IMR-90 (cell line): ENCODE measurements around the gene AGAP2. TPM values are rescaled to one million over a fixed set of nuclear protein-coding genes. Genes with fewer than 3 reads are reported as not detected.

Experiments used
- ATAC-seq: fragments of 200-7000 bp; cut with Tn5 transposase; 2 replicates; pipeline ENCODE4 v1.9.1; 2020; ENCODE audit warnings: low read depth, mild to moderate bottlenecking, moderate library complexity
- BruUV-seq: library from RNA; stranded (reverse); fragments of 400-500 nt; replicated peaks from 2 replicates; lab custom pipeline; 2021; lab: Mats Ljungman, UMichigan
- CTCF ChIA-PET: fragments of 300-600 bp; formaldehyde crosslinking; extraction: SDS; loops from one replicate; lab custom pipeline; 2021; ENCODE audit warnings: antibody characterized with exemption; lab: Yijun Ruan, JAX
- POLR2A ChIA-PET: fragments of 300-600 bp; sonication (Branson Sonifier 250); formaldehyde crosslinking; loops from one replicate; lab custom pipeline; 2022; ENCODE audit warnings: antibody characterized with exemption; ENCODE audit not compliant: unreplicated experiment; lab: Charles Lee
- DNase-seq: peaks from one replicate; pipeline ENCODE4 v3.0.0; 2013
- H2AFZ ChIP-seq: replicated peaks from 2 replicates; pipeline ENCODE3; 2013; ENCODE audit warnings: low read length, mild to moderate bottlenecking; ENCODE audit not compliant: poor library complexity
- H2AK5ac ChIP-seq: 2 replicates; pipeline ENCODE4 v1.6.1; 2013; ENCODE audit warnings: low read depth, low read length, inconsistent platforms
- H2AK9ac ChIP-seq: replicated peaks from 2 replicates; pipeline ENCODE3; 2013; ENCODE audit warnings: mild to moderate bottlenecking, low read depth, low read length, moderate library complexity; ENCODE audit not compliant: poor library complexity
- H2BK120ac ChIP-seq: 2 replicates; pipeline ENCODE4 v1.6.1; 2013; ENCODE audit warnings: low read depth, low read length, inconsistent platforms
- H2BK15ac ChIP-seq: 3 replicates; pipeline ENCODE4 v1.6.1; 2013; ENCODE audit warnings: low read depth, low read length, inconsistent platforms
- H2BK20ac ChIP-seq: 2 replicates; pipeline ENCODE4 v1.6.1; 2013; ENCODE audit warnings: low read depth, mild to moderate bottlenecking, inconsistent platforms, low read length, moderate library complexity
- H2BK5ac ChIP-seq: 2 replicates; pipeline ENCODE4 v1.6.1; 2013; ENCODE audit warnings: mild to moderate bottlenecking, low read depth, low read length, inconsistent platforms; ENCODE audit not compliant: poor library complexity, severe bottlenecking
- H3K14ac ChIP-seq: replicated peaks from 2 replicates; pipeline ENCODE4 v1.6.1; 2013; ENCODE audit warnings: low read depth, low read length, inconsistent platforms
- H3K18ac ChIP-seq: 2 replicates; pipeline ENCODE4 v1.6.1; 2013; ENCODE audit warnings: low read depth, low read length, control low read depth
- H3K23ac ChIP-seq: 2 replicates; pipeline ENCODE4 v1.6.1; 2013; ENCODE audit warnings: low read depth, low read length, inconsistent platforms
- H3K27ac ChIP-seq: 2 replicates; pipeline ENCODE4 v1.5.1; 2013; ENCODE audit warnings: mild to moderate bottlenecking, control low read depth, low read length; ENCODE audit not compliant: insufficient read depth
- H3K27me3 ChIP-seq: 2 replicates; pipeline ENCODE4 v1.6.1; 2013; ENCODE audit warnings: low read length; ENCODE audit not compliant: control insufficient read depth, insufficient read depth
- H3K36me3 ChIP-seq: 2 replicates; pipeline ENCODE4 v1.6.1; 2013; ENCODE audit warnings: low read length, mixed read lengths; ENCODE audit not compliant: control insufficient read depth, insufficient read depth
- H3K4ac ChIP-seq: 2 replicates; pipeline ENCODE4 v1.6.1; 2013; ENCODE audit warnings: low read depth, low read length, inconsistent platforms
- H3K4me1 ChIP-seq: 2 replicates; pipeline ENCODE4 v1.6.1; 2013; ENCODE audit warnings: low read length, mixed read lengths; ENCODE audit not compliant: control insufficient read depth, insufficient read depth
- H3K4me2 ChIP-seq: 2 replicates; pipeline ENCODE4 v1.6.1; 2013; ENCODE audit warnings: low read depth, mild to moderate bottlenecking, control low read depth, low read length, moderate library complexity
- H3K4me3 ChIP-seq: 2 replicates; pipeline ENCODE4 v1.5.1; 2013; ENCODE audit warnings: low read depth, mild to moderate bottlenecking, control low read depth, low read length, moderate library complexity; ENCODE audit not compliant: insufficient read depth
- H3K56ac ChIP-seq: 2 replicates; pipeline ENCODE4 v1.6.1; 2013; ENCODE audit warnings: low read length, inconsistent platforms; ENCODE audit not compliant: insufficient read depth; ENCODE audit errors: extremely low read depth
- H3K79me1 ChIP-seq, 2 experiments: 2 replicates each; pipeline ENCODE4 v1.6.1; 2013; ENCODE audit warnings: low read length in 2 of 2, inconsistent platforms in 1 of 2, low read depth in 1 of 2
- H3K9ac ChIP-seq: 2 replicates; pipeline ENCODE4 v1.6.1; 2013; ENCODE audit warnings: low read depth, low read length, control low read depth
- H3K9me1 ChIP-seq: 2 replicates; pipeline ENCODE4 v1.6.1; 2013; ENCODE audit warnings: low read length, inconsistent platforms; ENCODE audit not compliant: insufficient read depth
- H3K9me3 ChIP-seq: 2 replicates; pipeline ENCODE4 v1.6.1; 2013; ENCODE audit warnings: low read length; ENCODE audit not compliant: control insufficient read depth, insufficient read depth
- H4K20me1 ChIP-seq: 2 replicates; pipeline ENCODE4 v1.6.1; 2013; ENCODE audit warnings: low read length, inconsistent platforms; ENCODE audit not compliant: insufficient read depth
- H4K5ac ChIP-seq: 2 replicates; pipeline ENCODE4 v1.6.1; 2013; ENCODE audit warnings: mild to moderate bottlenecking, low read depth, low read length, control low read depth
- H4K8ac ChIP-seq, 2 experiments: 2 replicates each; pipeline ENCODE4 v1.6.1; 2013; ENCODE audit warnings: low read depth in 2 of 2, low read length in 2 of 2, control low read depth in 1 of 2, inconsistent platforms in 1 of 2
- H4K91ac ChIP-seq: 2 replicates; pipeline ENCODE4 v1.6.1; 2013; ENCODE audit warnings: low read depth, low read length, inconsistent platforms; ENCODE audit not compliant: insufficient read depth
- BHLHE40 ChIP-seq: fragments of 150-350 bp; IDR thresholded peaks from 2 replicates; pipeline ENCODE4 v1.6.1; 2016; ENCODE audit warnings: mild to moderate bottlenecking, low read depth, low read length
- CEBPB ChIP-seq: IDR thresholded peaks from 2 replicates; pipeline ENCODE4 v1.6.1; 2012; ENCODE audit warnings: low read depth, low read length, improper control_type of control experiment
- CHD1 ChIP-seq: IDR thresholded peaks from 2 replicates; pipeline ENCODE4 v1.6.1; 2012; ENCODE audit warnings: low read depth, low read length, improper control_type of control experiment
- ELK1 ChIP-seq: fragments of 150-350 bp; IDR thresholded peaks from 2 replicates; pipeline ENCODE4 v1.6.1; 2016; ENCODE audit warnings: low read depth, mild to moderate bottlenecking, low read length, moderate library complexity, borderline replicate concordance
- MAFK ChIP-seq: IDR thresholded peaks from 2 replicates; pipeline ENCODE4 v1.6.1; 2012; ENCODE audit warnings: low read depth, low read length, improper control_type of control experiment
- MAZ ChIP-seq: IDR thresholded peaks from 2 replicates; pipeline ENCODE4 v1.6.1; 2012; ENCODE audit warnings: low read depth, mild to moderate bottlenecking, low read length, improper control_type of control experiment, moderate library complexity, borderline replicate concordance
- MXI1 ChIP-seq: IDR thresholded peaks from 2 replicates; pipeline ENCODE4 v1.6.1; 2012; ENCODE audit warnings: low read depth, mild to moderate bottlenecking, low read length, moderate library complexity, borderline replicate concordance
- NFE2L2 ChIP-seq: fragments of 150-350 bp; IDR thresholded peaks from 2 replicates; pipeline ENCODE4 v1.6.1; 2016; ENCODE audit warnings: low read depth, mild to moderate bottlenecking, low read length
- POLR2A ChIP-seq: IDR thresholded peaks from 2 replicates; pipeline ENCODE4 v1.6.1; 2012; ENCODE audit warnings: mild to moderate bottlenecking, low read depth, low read length
- RCOR1 ChIP-seq: IDR thresholded peaks from 2 replicates; pipeline ENCODE4 v1.6.1; 2012; ENCODE audit warnings: mild to moderate bottlenecking, low read length, improper control_type of control experiment; ENCODE audit not compliant: insufficient replicate concordance
- USF2 ChIP-seq: fragments of 150-350 bp; IDR thresholded peaks from 2 replicates; pipeline ENCODE4 v1.6.1; 2017; ENCODE audit warnings: mild to moderate bottlenecking, antibody characterized with exemption, low read length, low read depth
- WGBS, 2 experiments: methylation state at CpG; one replicate each; pipeline versions ENCODE4 v1.1.5 to v1.1.7; 2013; ENCODE audit warnings: missing lambda C conversion rate in 2 of 2; ENCODE audit not compliant: insufficient read length in 1 of 2; ENCODE audit errors: extremely low coverage in 2 of 2; 5-methylcytosine and 5-hydroxymethylcytosine counted together
- dilution Hi-C: fragments of 300-500 bp; cut with HindIII; formaldehyde crosslinking; loops from one replicate; pipeline ENCODE4 v1.14.3; 2018; ENCODE audit warnings: low sequenced_read_pairs; ENCODE audit not compliant: unreplicated experiment
- in situ Hi-C: fragments of 300-500 bp; cut with MboI; formaldehyde crosslinking; loops from 3 replicates; pipeline ENCODE4 v1.14.3; 2019; ENCODE audit warnings: low sequenced_read_pairs, inconsistent platforms, mixed read lengths
- intact Hi-C: fragments of 100-400 bp; cut with micrococcal nuclease; formaldehyde crosslinking; loops from 2 replicates; pipeline ENCODE4 v1.10.0; 2022
- polyA plus RNA-seq, 3 experiments: library from polyadenylated mRNA; depleted of rRNA; stranded (reverse); fragments of >200 nt; gene quantifications; 2 replicates each; pipeline ENCODE4 v1.2.3, GENCODE V29; 2012; ENCODE audit warnings: low replicate concordance in 1 of 3
- total RNA-seq: library from RNA; depleted of rRNA; stranded (reverse); fragments of >200 nt; gene quantifications from 2 replicates; pipeline ENCODE4 v1.2.3, GENCODE V29; 2012

AGAP2 gene
- total and polyA plus RNA-seq, 2 of the 4 experiments (the other 2 are of a cell fraction) = 0.03 to 0.18 TPM

GRCh38 chr12:57769594-57769993, 31.1 kb upstream of the AGAP2 start:
- Histone ChIP-seq H3K23ac (no peak overlapping the region), H3K56ac (no peak overlapping the region), H3K36me3 (peaks cover 3% of the 10 kb centered on the region), H3K4ac (no peak overlapping the region), H3K27me3 (peaks cover 25% of the 10 kb centered on the region), H2AK9ac (no peak overlapping the region), H4K20me1 (no peaks in the 10 kb centered on the region), H2BK5ac (no peak overlapping the region), H2BK120ac (no peak overlapping the region), H2BK15ac (no peak overlapping the region), H3K4me3 (no peak overlapping the region), H4K5ac (no peak overlapping the region), H3K9ac (no peak overlapping the region), H3K14ac (no peak overlapping the region), H3K4me1 (peaks cover 11% of the 10 kb centered on the region; the same call in 1 of the 2 replicates), H4K91ac (no peak overlapping the region), H2BK20ac (no peak overlapping the region), H3K9me3 (peaks cover 2% of the 10 kb centered on the region; the same call in 1 of the 2 replicates), H3K9me1 (peaks cover 12% of the 10 kb centered on the region), H4K8ac (no peak overlapping the region), H3K27ac (no peak overlapping the region), H3K18ac (no peak overlapping the region), H2AFZ (no peak overlapping the region), H2AK5ac (no peak overlapping the region), H3K79me1 (peaks cover 16 to 27% of the 10 kb centered on the region in 2 experiments; a peak in 3 of 4 replicates), H3K4me2 (no peak overlapping the region)
- in situ Hi-C loops = no loop called here
- dilution Hi-C loops = no loop called here
- no peak for TF ChIP-seq MAFK
- no peak for TF ChIP-seq CEBPB
- TF ChIP-seq POLR2A = no peak
- TF ChIP-seq MXI1 = no peak
- TF ChIP-seq NFE2L2 = no peak
- TF ChIP-seq RCOR1 = no peak
- TF ChIP-seq USF2 = no peak
- TF ChIP-seq MAZ = no peak
- TF ChIP-seq CHD1 = no peak
- TF ChIP-seq ELK1 = no peak
- TF ChIP-seq BHLHE40 = no peak
- ChIA-PET POLR2A (no interaction called here), CTCF (no interaction called here)
- ATAC-seq (no peak), DNase-seq (no peak)
- intact Hi-C loops = no loop called here
- BruUV-seq = no TSS peak
- 97% methylated on average over 6 of the region's 11 CpGs; no CpG with 5 or more reads in 1 of the 2 experiments for WGBS, 2 experiments
